Peyer's patch (tissue), 4 donors: ENCODE measurements around the gene CARMIL1.

ENCODE experiments used
- POLR2A ChIP-seq, 2 donors: fragments of 450-650 bp; IDR thresholded peaks; one replicate each; pipeline ENCODE4 v1.5.1; 2017; ENCODE audit warnings: antibody characterized with exemption in 2 of 2, mild to moderate bottlenecking in 2 of 2, moderate library complexity in 2 of 2
- TF ChIP-seq, protein P1 (sequence below), 6 experiments: fragments of 450-650 bp in 4 of 6; fragments of 200-600 bp in 2 of 6; sonication (generic) in 1 of 6; IDR thresholded peaks; one replicate each; pipeline ENCODE4 v1.5.1; 2017 to 2019; ENCODE audit warnings: antibody characterized with exemption in 6 of 6, mild to moderate bottlenecking in 3 of 6, moderate library complexity in 1 of 6

DNA sequence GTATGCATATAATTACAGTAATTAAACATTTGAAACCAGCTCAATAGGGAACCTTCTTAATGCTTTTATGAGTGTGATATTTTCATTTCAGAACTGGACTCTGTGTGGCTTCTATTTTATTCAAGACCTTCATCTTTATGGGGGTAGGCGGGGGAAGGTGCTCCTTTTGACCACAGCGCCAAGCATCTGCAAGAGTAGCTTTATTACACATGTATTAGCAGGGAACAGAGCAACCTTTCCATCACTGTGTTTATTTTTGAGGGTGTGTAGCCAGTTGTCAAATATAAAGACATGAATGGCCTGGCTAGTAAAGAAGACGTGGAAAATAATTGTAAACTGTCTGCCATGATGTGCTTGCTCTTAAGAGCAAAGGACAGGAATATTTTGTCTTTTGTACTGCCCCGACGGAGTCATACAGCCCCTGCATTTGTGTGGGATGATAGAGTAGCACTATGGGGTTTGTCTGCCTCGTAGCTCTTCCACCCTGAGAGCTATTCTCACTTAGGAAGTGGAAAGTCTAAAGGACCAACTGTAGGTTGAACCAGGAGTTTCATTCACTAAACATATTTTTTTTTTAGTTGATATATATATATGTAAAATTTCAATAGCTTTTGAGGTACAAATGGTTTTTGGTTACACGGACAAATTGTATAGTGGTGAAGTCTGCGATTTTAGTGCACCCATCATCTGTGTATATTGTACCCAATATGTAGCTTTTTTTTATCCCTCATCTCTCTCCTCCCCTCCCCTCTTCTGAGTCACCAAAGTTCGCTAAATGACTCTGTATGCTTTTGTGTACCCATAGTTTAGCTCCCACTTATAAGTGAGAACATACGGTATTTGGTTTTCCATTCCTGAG is 91.2 kb downstream of the CARMIL1 start:
- TF ChIP-seq, protein P1, sequence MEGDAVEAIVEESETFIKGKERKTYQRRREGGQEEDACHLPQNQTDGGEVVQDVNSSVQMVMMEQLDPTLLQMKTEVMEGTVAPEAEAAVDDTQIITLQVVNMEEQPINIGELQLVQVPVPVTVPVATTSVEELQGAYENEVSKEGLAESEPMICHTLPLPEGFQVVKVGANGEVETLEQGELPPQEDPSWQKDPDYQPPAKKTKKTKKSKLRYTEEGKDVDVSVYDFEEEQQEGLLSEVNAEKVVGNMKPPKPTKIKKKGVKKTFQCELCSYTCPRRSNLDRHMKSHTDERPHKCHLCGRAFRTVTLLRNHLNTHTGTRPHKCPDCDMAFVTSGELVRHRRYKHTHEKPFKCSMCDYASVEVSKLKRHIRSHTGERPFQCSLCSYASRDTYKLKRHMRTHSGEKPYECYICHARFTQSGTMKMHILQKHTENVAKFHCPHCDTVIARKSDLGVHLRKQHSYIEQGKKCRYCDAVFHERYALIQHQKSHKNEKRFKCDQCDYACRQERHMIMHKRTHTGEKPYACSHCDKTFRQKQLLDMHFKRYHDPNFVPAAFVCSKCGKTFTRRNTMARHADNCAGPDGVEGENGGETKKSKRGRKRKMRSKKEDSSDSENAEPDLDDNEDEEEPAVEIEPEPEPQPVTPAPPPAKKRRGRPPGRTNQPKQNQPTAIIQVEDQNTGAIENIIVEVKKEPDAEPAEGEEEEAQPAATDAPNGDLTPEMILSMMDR (IDR thresholded peaks at IDR 0.05) = no peak
- TF ChIP-seq POLR2A (IDR thresholded peaks at IDR 0.05) = no peak
